Lung microvascular endothelial cell (primary cell): Measurements from ENCODE around the gene RFX3. TPM values are rescaled to one million over a fixed set of nuclear protein-coding genes. Genes with fewer than 3 reads are reported as not detected.

ENCODE experiments used
- DNase-seq, 2 donors: peaks; one replicate each; pipeline versions ENCODE4 v3.0.0 to v3.0.0-alpha.2; 2010; ENCODE audit warnings: low read depth in 2 of 2
- total RNA-seq: library from RNA; depleted of rRNA; stranded (reverse); fragments of >200 nt; gene quantifications from 2 replicates; pipeline ENCODE4 v1.2.1, GENCODE V29; 2014

The RFX3 gene
- total RNA-seq, 1 donor from 2014 or later = 3.2 TPM

- peak; percentile 41 to 90 for DNase-seq
These were observed 47.2 kb downstream of the RFX3 start for GRCh38 chr9:3478549-3478953.

GRCh38 chr9:3477236-3477834 is 48.5 kb downstream of the RFX3 start:
- DNase-seq = no peak

DNA sequence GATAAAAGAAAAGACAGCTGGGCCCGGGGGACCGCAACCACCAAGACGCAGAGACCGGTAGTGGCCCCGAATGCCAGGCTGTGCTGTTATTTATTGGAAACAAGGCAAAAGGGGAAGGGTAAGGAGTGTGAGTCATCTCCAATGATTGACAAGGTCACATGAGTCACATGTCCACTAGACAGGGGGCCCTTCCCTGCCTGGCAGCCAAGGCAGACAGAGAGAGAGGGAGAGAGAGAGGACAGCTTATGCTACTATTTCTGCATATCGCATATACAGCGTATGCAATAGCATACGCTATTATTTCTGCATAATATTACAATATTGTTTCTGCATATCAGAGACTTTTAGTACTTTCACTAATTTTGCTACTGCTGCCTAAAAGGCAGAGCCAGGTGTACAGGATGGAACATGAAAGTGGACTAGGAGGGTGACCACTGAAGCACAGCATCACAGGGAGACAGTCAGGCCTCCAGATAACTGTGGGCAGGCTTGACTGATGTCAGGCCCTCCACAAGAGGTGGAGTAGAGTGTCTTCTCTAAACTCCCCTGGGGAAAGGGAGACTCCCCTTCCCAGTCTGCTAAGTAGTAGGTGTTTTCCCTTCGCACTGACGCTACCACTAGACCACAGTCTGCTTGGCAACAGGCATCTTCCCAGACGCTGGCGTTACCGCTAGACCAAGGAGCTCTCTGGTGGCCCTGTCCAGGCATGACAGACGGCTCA is 50.3 kb downstream of the RFX3 start:
- DNase-seq = peak; percentile 14 to 57

DNA sequence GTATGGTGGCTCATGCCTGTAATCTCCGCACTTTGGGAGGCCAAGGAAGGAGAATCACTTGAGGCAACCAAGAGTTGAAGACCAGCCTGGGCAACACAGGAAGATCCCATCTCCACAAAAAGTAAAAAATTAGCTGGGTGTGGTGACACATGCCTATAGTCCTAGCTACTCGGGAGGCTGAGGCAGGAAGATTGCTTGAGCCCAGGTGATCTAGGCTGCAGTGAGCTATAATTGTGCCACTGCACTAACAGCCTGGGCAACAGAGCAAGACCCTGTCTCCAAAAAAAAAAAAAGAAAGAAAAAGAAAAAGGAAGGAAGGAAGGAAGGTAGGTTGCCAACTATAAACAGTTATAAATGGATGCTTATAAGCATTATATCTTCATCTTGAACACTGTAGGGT is 51.0 kb downstream of the RFX3 start:
- DNase-seq = no peak

DNA sequence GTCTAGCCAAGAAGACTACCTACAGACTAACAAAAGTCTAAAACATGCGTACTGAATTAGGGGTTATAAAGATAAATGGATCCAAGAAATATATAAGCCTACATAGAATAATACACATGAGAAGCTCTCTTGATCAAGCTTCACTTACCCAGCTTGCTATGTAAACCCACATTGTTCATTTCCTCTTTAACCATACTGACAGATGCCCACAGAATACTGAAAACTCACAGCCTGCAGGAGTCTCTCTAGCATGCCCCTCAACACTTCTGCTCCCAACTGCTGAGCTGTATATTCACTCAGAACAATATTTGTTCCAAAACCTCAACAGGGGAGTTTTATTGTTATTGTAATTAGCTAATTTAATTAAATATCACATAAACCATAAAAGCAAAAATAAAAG is 52.4 kb downstream of the RFX3 start:
- peak; percentile 29 to 34 for DNase-seq

DNA sequence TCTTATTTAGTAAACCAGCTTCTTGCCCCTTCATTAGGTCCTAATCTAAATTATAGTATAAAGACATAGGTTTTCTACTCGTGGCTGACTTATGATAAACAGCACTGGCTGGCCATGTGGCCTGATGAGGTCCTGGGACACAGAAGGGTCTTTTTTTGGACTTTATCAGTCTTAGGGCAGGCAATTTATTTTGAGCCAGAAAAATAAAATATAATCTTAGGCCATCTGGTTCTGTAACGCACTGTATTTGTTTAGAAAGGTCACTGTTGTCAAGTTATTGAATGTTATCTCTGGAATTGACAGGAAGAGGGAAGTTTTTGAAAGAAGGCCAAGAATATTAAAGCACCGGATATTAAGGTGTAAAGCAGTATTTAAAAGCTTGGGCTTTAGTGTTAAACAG is 53.9 kb downstream of the RFX3 start:
- peak; percentile 48 to 80 for DNase-seq

DNA sequence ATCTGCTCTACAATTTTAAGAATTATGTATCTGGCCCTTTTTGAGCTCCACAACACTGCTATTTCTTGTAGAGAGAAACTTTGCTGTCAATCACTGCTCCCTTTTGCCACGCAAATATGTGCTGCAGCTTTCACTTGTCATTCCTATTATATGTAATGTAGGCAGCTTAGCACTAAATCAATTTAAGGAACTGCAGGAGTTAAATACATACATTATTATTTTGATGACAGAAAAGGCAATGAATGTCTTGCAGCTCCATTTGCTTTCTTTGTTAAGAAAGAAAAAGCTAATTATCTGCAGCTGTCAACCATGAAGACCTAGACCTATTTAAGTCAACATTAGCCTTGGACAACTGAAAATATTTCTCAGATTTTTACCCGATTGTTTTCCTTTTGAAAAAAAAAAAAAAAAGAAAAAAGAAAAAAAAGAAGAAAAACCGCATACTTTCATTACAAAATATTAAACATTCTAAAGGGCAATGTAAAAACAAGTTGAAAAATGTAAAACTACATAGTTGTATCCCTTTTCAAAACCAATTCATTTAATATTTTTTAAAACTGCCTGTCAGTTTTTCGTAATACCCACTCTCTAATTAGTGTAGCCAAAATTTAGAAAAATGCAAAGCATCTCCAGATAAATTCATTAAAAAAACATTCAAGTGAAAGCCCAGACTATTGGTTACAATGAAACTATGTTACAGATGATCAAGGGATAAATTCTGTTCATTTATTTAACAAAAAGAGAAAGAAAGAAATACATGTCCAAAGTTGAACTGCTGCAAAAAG is 57.2 kb downstream of the RFX3 start:
- DNase-seq = no peak

- DNase-seq = peak; percentile 82 to 92
These were observed 58.1 kb downstream of the RFX3 start for GRCh38 chr9:3467593-3468219.

DNA sequence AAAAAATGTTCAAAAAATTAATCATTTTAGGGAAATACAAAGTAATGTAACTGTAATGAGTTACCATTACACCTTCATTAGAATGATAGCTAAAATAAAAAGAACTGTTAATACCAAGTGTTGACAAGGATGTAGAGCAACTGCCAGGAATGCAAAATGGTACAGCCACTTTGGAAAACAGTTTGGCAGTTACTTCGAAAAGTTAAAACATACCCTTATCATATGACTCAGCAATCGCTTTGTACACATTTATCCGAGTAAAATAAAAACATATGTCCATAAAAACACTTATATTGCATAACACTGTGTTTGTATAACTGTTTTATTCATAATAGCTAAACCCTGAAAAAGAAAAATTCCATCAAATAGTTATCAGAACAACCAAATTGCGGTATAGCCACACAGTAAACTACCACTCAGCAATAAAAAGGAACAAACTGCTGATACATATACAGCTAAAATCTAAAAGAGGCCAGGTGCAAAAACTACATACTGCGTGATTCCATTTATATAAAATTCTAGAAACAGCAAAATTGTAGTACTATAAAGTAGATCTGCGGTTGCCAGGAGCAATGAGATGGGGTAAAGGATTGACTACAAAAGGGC is 61.7 kb downstream of the RFX3 start:
- no peak for DNase-seq

- no peak for DNase-seq
These were observed 66.9 kb downstream of the RFX3 start for GRCh38 chr9:3458806-3459475.

DNA sequence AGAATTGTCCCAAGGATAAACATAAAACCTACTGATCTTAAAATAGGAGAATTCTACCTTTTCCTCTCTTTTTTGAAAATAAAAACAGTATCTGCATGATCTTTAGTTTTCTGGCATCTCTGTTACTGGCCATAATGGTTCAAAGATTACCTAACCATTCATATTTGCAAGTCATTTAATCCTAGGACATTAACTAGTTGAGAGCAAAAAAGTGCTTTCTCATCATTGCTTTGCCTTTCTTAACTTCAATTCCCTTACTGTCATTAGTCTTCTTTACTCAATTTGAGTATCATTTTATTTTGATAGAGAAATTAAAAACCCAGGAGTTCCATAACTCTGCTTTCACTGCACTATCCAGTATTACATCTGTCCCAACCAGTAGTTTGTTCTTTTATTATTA is 68.6 kb downstream of the RFX3 start:
- no peak for DNase-seq

GRCh38 chr9:3455717-3456116 is 70.1 kb downstream of the RFX3 start:
- no peak for DNase-seq

GRCh38 chr9:3455094-3455493 is 70.7 kb downstream of the RFX3 start:
- DNase-seq = no peak

DNA sequence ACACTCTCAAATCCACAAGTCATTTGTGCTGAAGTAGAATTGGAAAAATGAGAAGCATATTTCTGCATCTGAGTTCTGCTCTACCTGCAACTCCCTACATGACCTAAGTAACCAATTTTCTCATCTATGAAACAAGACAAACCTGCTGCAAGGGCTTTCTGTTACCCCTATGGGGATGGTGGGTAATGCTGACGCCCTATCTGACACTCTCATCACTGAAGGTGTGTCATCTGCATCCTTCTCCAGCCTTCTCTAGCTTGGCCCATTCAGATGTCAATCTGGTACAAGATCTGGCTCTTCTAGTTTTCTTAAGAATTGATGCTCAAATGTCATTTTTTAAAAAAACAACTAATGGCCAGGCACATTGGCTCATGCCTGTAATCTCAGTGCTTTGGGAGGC is 73.8 kb downstream of the RFX3 start:
- no peak for DNase-seq

DNA sequence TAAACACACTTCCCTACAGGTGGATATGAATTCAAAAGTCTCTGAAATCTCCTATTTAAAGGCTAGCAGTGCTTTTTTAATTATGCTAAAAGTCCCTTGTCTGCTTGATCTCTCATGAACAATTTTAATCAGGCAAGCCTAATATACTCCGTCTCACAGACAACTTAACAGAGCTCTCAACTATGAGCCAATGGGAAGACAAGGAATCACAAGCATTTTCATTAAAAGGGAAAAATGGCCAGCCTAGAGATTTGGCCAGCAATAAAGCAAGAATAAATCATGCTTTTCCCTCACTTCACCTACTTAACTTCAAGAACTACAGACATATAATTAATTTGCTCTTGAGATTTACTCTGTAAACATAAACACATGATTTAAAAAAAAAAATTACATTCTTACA is 78.0 kb downstream of the RFX3 start:
- DNase-seq = no peak

DNA sequence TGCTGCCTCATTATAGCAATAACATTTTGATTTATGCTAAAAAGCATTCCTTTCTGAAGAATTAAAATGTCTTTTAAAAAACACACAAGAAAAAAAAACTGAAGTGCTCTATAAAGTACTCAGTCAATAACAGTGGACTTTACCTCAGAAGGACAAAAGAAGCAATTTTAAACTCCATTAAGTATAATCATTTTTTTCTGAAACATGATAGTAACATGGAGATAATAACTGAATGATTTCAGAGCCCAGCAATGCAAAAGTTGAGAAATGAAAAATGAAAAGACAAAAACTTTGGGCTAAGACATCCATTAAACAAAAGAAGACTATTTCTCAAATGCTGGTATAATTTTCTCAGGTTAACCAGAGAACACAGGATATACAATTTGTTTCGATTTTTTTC is 78.7 kb downstream of the RFX3 start:
- no peak for DNase-seq

GRCh38 chr9:3446313-3446712 is 79.5 kb downstream of the RFX3 start:
- no peak for DNase-seq

- DNase-seq = no peak
These were observed 81.8 kb downstream of the RFX3 start for GRCh38 chr9:3444016-3444415.

DNA sequence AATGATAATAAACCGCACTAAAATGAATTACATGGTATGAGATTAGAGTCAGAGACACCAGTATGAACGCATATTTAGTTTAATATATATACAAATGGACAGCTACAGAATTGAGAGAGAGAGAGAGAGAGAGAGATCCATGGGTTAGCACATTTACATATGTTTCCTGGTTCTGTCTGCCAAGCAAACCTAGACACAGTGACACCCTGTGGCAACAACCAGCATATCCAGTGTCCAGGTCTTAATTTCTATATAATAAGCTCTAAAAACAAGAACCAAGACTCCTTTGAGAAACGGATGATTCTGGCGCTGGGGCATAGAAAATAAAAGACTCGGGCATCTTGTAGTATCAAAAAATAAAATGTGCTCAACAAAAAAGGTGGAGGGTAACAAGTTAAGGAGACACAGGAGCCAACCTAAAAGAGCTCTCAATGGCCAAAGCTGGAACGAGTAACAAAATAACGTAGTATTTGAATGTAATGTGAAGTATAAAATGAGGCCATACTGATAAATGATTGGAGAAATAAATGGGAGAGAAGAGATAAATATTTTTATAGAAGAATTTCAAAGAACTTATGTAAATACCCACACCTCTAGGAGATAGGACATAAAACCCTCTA is 84.5 kb downstream of the RFX3 start:
- peak; percentile 80 to 84 for DNase-seq

DNA sequence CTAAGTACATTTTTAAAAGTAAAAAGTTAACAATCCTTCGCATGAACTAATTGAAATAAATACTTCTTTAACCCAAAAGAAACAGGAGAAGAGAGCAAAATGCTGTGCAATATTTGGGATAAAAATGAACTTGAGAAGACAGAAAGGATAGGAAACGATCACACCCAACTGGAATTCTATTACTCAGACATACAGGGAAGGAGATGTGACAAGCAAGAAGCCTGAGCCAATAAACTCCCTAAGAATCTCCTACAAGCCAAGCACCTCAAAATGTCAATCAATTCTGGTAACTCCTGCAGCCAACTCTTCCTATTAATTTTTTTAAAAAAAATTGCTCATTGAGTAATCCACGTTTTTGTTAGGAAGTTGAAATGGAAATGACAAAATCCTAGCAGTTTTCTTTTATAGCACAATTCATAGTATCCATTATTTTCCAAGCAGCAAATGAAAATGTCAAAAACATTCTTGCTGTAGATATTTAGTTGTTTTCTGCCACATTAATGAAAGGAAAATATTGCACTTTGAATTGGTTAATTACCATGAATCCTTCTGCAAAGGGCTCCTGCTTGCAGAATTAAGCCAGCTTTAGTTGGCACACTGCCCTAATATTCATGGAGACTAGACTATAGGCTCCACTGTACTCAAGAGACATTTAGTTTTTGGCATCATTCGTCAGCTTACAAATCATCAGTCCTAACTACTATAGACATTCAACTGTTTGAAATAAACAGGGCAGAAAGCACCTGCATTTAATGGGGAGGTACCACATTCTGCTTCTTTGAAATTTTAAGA is 89.0 kb downstream of the RFX3 start:
- peak; percentile 5 to 62 for DNase-seq
